Mucosa of stomach (tissue), 1 donor: Measurements from ENCODE around the gene TRIM36.

Experiments
- H3K27me3 ChIP-seq: one replicate; pipeline ENCODE4 v1.7.0; 2013; ENCODE audit warnings: mild to moderate bottlenecking, low read length; ENCODE audit not compliant: control insufficient read depth, insufficient read depth
- H3K36me3 ChIP-seq: one replicate; pipeline ENCODE4 v1.7.0; 2013; ENCODE audit warnings: low read length; ENCODE audit not compliant: control insufficient read depth, insufficient read depth
- H3K4me1 ChIP-seq: one replicate; pipeline ENCODE4 v1.7.0; 2013; ENCODE audit warnings: mild to moderate bottlenecking, low read length; ENCODE audit not compliant: control insufficient read depth, insufficient read depth
- H3K4me3 ChIP-seq: one replicate; pipeline ENCODE4 v1.7.0; 2013; ENCODE audit warnings: low read length
- H3K9ac ChIP-seq: one replicate; pipeline ENCODE4 v1.7.0; 2013; ENCODE audit warnings: mild to moderate bottlenecking, low read length, moderate library complexity
- H3K9me3 ChIP-seq: one replicate; pipeline ENCODE4 v1.7.0; 2013; ENCODE audit warnings: mild to moderate bottlenecking, low read length, moderate library complexity; ENCODE audit not compliant: control insufficient read depth
- donor health status: Pancreatic carcinoma.

TRIM36 gene

DNA sequence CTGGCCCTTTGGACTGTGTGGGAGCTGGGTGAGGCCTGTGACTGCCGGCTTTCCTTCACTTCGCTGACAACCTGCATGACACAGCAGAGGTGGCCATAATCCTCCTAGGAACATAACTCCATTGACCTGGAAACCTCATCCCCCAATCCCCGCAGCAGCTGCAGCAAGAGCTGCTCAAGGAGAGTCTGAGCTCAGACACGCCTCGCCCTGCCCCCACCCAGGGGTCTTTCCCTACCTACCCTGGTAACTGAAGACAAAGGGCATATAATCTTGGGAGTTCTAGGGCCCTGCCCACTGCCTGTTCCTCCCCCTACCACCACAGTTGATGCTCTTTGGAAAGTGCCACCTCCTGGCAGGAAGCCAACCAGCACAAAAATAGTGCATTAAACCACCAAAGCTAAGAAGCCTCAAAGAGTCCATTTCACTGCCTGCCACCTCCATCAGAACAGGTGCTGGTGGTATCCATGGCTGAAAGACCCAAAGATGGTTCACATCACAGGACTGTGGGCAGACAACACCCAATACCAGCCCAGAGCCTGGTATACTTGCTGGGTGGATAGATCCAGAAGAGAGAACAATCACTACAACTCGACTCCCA, 18.4 kb downstream of the TRIM36 start:
- Histone ChIP-seq H3K4me3 (no peak overlapping the region), H3K27me3 (no peaks in the 10 kb centered on the region), H3K9me3 (no peaks in the 10 kb centered on the region), H3K9ac (no peak overlapping the region), H3K36me3 (no peaks in the 10 kb centered on the region), H3K4me1 (no peaks in the 10 kb centered on the region)

DNA sequence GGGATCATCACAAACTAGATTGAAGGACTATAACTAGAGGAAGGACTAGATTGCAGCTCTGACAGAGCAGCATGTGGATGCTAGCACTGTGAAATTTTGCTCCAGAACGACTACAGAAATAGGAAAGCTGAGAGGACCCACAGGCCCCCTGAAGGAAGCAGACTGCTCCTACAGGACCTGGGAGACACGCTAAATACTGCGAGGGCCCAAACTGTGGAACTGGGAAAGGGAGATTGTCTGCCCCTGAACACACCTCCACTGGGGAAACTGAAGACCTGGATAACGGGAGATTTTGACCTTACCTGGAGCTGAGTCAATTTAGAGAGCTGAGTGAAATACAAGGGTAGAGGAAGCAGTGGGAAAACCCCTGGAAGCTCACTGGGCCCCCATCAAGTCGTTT, 19.2 kb downstream of the TRIM36 start:
- Histone ChIP-seq H3K4me3 (no peak overlapping the region), H3K9me3 (no peaks in the 10 kb centered on the region), H3K4me1 (no peaks in the 10 kb centered on the region), H3K27me3 (no peaks in the 10 kb centered on the region), H3K9ac (no peak overlapping the region), H3K36me3 (no peaks in the 10 kb centered on the region)

DNA sequence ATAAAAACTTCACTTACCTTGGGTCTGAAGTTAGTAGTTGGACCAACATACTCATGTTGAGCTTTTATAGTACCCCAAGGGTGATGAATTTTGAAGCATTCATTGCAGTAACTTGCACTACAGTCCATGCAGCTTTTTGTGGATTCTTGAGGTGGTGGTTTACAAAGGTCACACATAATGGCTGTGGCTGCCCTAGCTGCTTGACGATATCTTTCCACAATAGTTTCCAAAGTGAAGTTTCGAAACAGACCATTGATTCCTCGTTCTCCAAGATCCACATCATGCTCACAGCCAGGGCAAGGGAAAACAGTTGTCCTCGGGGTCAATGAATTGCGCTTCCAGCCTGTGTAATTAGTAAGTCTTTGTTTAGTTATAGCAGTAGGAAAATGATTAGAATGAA, 22.7 kb downstream of the TRIM36 start:
- no peaks in the 10 kb centered on the region for H3K9me3 ChIP-seq
- no peak overlapping the region for H3K4me3 ChIP-seq
- H3K36me3 ChIP-seq, result no peaks in the 10 kb centered on the region
- H3K27me3 ChIP-seq, result no peaks in the 10 kb centered on the region
- H3K9ac ChIP-seq, result no peak overlapping the region
- H3K4me1 ChIP-seq, result no peaks in the 10 kb centered on the region

DNA sequence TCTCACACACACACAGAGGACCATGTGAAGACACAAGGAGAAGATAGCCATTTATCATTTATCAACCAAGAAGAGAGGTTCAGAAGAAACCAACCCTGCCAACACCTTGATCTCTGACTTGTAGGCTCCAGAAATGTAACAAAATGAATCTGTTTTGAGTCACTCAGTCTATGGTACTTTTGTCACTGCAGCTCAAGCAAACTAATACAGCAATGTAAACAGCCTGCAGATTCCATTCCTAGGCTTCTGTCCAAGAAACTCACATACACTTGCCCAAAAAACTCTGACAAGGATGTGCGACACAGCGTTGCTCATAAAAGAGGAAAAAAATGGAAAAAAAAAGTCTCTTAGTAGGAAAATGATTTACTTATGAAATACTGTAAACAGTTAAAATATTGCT, 33.4 kb downstream of the TRIM36 start:
- Histone ChIP-seq H3K9ac (no peak overlapping the region), H3K27me3 (no peaks in the 10 kb centered on the region), H3K4me1 (no peaks in the 10 kb centered on the region), H3K9me3 (no peaks in the 10 kb centered on the region), H3K4me3 (no peak overlapping the region), H3K36me3 (no peaks in the 10 kb centered on the region)

DNA sequence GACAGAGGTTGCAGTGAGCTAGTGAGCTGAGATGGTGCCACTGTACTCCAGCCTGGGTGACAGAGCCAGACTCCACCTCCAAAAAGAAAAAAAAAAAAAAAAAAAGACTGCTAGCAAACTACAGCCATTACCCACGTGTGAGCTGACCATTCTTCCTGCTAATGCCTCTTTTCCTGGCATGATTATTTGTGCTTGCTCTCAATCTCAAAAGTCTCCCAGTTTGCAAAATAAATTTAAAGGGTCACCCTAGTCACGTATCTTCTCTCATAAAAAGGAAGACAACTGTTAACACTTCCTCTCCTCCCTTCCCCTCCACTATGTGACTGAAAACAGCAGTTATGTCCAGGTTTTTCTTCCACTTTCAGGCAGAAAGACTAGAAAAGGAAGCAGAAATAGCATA, 37.2 kb downstream of the TRIM36 start:
- Histone ChIP-seq H3K4me3 (no peak overlapping the region), H3K27me3 (no peaks in the 10 kb centered on the region), H3K4me1 (no peaks in the 10 kb centered on the region), H3K36me3 (no peaks in the 10 kb centered on the region), H3K9ac (no peak overlapping the region), H3K9me3 (no peaks in the 10 kb centered on the region)

DNA sequence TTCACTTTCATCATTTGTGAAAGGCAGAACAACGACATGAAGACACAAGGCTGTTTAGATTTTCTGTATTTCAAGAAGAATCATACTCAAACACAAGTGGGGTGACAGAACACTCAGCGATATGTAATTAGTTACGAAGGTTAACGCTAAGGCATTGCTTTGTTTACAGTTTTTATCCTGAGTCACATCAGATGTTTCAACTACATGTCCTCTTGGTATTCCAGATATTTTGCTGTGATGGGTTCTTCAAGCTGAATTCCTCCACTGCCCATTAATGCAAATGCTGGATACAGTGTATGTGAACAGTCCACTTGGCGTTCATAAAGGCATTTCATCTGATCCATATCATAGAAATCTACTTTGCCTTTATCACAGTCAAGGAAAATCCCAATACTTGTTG, 43.4 kb downstream of the TRIM36 start:
- Histone ChIP-seq H3K4me1 (no peaks in the 10 kb centered on the region), H3K4me3 (no peak overlapping the region), H3K9me3 (no peaks in the 10 kb centered on the region), H3K9ac (no peak overlapping the region), H3K27me3 (no peaks in the 10 kb centered on the region), H3K36me3 (no peaks in the 10 kb centered on the region)

DNA sequence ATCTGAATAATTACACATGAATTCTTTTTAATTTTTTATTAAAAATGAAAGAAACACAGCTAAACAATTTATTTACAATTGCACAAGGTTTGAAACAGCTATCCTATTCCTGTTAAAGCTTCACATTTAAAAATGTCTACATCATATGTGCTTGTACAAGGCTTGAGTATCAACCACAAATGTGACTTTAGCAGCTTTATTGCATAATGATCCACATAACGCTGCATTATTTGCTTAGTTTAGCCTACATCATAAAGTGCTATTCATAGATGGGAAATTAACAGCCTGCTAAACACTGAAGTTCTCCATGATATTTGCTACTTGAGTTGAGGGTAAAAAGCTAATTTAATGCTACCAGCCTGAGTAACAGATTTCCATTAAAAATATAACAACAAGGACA, 45.0 kb downstream of the TRIM36 start:
- Histone ChIP-seq H3K9me3 (no peaks in the 10 kb centered on the region), H3K4me3 (no peak overlapping the region), H3K36me3 (no peaks in the 10 kb centered on the region), H3K4me1 (no peaks in the 10 kb centered on the region), H3K27me3 (no peaks in the 10 kb centered on the region), H3K9ac (no peak overlapping the region)

DNA sequence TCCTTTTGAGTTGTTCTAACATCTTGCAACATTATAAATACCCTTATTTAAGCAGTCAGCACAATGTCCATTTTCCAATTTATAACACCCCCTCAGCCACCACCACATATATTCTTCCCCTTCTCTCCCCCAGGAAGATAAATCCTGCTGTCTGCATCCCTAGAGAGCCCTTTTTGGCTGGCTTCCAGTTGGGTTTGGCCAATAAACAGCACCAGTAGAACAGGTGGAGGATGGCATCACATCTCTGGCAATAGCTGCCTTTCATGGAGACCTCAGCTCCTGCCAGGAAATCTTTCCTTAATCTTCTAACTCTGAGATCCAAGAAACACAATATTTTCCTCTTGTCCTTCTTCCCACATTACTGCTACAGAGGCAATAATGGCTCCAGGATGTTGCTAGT, 53.7 kb downstream of the TRIM36 start:
- Histone ChIP-seq H3K4me1 (no peaks in the 10 kb centered on the region), H3K36me3 (no peaks in the 10 kb centered on the region), H3K27me3 (no peaks in the 10 kb centered on the region), H3K4me3 (no peak overlapping the region), H3K9me3 (no peaks in the 10 kb centered on the region), H3K9ac (no peak overlapping the region)

DNA sequence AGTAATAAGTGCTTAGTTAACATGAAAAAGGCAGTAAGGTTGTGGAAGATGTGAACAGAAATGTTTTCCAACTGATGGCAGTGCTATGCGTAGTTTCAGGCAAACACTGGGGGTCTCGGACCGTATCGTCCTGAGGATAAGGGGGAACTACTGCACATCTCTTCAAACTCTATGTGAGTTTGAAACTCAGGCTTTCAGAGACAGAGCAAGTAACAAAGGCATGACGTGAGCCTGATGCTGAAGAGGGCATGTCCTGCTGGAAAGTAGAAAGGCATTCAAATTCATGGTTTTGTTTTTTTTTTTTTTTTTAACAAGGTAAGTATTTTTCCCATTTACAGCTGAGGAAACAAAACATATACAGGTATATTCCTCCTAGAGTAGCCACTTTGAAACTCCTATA, 59.9 kb downstream of the TRIM36 start:
- no peaks in the 10 kb centered on the region for H3K36me3 ChIP-seq
- no peaks in the 10 kb centered on the region for H3K9me3 ChIP-seq
- H3K4me3 ChIP-seq, result no peak overlapping the region
- H3K27me3 ChIP-seq, result no peaks in the 10 kb centered on the region
- H3K9ac ChIP-seq, result no peak overlapping the region
- peaks cover 4% of the 10 kb centered on the region for H3K4me1 ChIP-seq

DNA sequence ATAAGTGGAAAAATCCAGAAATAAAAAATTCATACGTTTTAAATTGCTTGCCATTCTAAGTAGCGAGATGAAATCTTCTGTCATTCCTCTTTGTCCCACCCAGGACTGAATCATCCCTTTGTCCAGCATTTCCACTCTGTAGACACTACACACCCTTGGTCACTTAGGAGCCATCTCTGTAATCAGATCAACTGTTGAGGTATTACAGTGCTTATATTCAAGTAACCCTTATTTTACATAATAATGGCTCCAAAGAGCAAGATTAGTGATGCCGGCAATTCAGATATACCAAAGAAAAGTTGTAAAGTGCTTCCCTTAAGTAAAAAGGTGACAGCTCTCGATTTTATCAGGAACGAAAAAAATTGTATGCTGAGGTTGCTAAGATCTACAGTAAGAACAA, 60.4 kb downstream of the TRIM36 start:
- Histone ChIP-seq H3K36me3 (no peaks in the 10 kb centered on the region), H3K27me3 (no peaks in the 10 kb centered on the region), H3K4me1 (peaks cover 4% of the 10 kb centered on the region), H3K4me3 (no peak overlapping the region), H3K9ac (no peak overlapping the region), H3K9me3 (no peaks in the 10 kb centered on the region)

DNA sequence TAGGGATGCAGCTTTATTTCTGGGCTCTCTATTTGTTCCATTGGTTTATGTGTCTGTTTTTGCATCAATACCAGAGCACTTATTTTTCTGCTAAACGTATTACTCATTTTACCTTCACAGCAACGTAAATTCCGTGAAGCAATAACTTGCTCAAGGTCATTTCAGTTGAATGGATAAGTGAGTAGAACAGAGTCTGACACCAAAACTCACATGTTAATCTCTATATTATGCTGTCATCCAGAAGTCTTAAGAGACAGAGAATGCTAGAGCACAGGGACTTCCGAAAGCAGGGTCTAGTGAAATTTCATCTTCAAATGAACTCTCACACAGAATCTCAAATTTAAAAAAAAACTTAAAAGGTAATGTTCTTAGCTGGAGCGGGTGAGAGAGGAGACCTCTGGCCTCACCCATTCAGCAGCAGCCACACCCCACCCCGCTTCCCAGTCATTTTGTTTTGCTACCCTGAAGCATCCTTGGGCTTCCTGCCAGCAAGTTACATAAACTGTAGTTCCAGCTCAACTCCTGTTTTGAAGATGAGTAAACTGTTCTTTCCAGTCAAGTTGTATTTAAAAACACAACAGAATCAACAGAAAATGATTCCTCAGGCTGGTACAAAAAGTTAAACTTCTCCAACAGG, 69.3 kb downstream of the TRIM36 start:
- Histone ChIP-seq H3K4me1 (peaks cover 4% of the 10 kb centered on the region), H3K36me3 (no peaks in the 10 kb centered on the region)

DNA sequence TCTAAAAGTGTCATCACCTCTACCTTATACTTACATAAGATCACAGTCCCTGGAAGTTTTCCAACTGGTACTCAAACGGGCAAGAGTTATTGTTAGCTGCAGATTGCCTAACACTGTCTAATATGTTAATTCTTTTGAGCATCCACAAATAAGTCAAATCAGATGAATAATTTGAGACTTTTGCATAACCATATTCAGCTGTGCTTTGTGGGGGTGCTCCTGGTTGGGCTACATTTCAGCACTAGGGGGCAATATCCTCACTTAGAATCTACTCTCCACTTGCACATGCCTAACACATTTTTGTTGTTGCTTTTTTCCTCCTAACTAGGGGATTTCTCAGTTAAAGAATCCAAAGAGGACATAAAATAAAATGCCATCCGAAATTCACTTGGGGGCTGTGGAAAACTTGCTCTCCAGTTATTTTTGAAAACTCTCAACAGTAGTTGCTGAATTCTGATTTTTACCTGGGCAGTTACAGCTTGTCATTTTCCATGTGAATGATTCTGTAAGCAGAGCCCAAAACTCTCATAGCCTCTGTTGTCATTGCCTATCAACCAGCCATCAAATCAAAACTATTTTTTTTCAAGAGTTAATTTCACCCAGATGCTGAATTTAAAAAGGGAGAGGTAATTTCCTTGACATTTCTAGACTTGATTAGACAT, 71.5 kb downstream of the TRIM36 start:
- no peaks in the 10 kb centered on the region for H3K9me3 ChIP-seq
- no peak overlapping the region for H3K4me3 ChIP-seq
- no peaks in the 10 kb centered on the region for H3K27me3 ChIP-seq
- no peaks in the 10 kb centered on the region for H3K36me3 ChIP-seq
- no peak overlapping the region for H3K9ac ChIP-seq
- H3K4me1 ChIP-seq, result no peaks in the 10 kb centered on the region

More for the DNA sequence above, 69.3 kb downstream of the TRIM36 start:
- Histone ChIP-seq H3K4me3 (no peak overlapping the region), H3K27me3 (no peaks in the 10 kb centered on the region), H3K9me3 (no peaks in the 10 kb centered on the region), H3K9ac (no peak overlapping the region)
